Fibroblast of lung (primary cell): Measurements from ENCODE around the gene MBD1. TPM values are rescaled to one million over a fixed set of nuclear protein-coding genes. Genes with fewer than 3 reads are reported as not detected.
"Not testable (repeated sequence)": the region's sequence is repeated elsewhere in the genome, so short reads cannot be mapped to it uniquely, and the experiment has no call there.

Experiments used
- DNase-seq, 2 donors: peaks; one replicate each; pipeline versions ENCODE4 v3.0.0 to v3.0.0-alpha.2; 2010; ENCODE audit warnings: low read depth in 2 of 2
- H2AFZ ChIP-seq: 2 replicates; pipeline ENCODE4 v1.5.1; 2012; ENCODE audit warnings: low read length, control low read depth, inconsistent platforms
- H3K27ac ChIP-seq: 2 replicates; pipeline ENCODE4 v1.5.1; 2011; ENCODE audit warnings: low read length, control low read depth; ENCODE audit not compliant: insufficient read depth
- H3K27me3 ChIP-seq: 2 replicates; pipeline ENCODE4 v1.5.1; 2011; ENCODE audit warnings: mild to moderate bottlenecking, low read length; ENCODE audit not compliant: control insufficient read depth, insufficient read depth
- H3K36me3 ChIP-seq: 2 replicates; pipeline ENCODE4 v1.5.1; 2011; ENCODE audit warnings: low read length; ENCODE audit not compliant: control insufficient read depth, insufficient read depth
- H3K4me1 ChIP-seq: 2 replicates; pipeline ENCODE4 v1.5.1; 2011; ENCODE audit warnings: low read length; ENCODE audit not compliant: control insufficient read depth, insufficient read depth; ENCODE audit errors: extremely low read depth
- H3K4me2 ChIP-seq: 2 replicates; pipeline ENCODE4 v1.5.1; 2011; ENCODE audit warnings: low read length, control low read depth; ENCODE audit not compliant: insufficient read depth; ENCODE audit errors: extremely low read depth
- H3K4me3 ChIP-seq, 4 experiments: fragments of 200-600 bp in 1 of 4; sonication (generic) in 1 of 4; replicated peaks in 1 of 4; 2 replicates each; pipeline ENCODE4 v1.5.1; 2011 to 2016; ENCODE audit warnings: low read length in 4 of 4, low read depth in 3 of 4, mild to moderate bottlenecking in 3 of 4, control low read depth in 2 of 4, inconsistent platforms in 1 of 4, mixed read lengths in 1 of 4; ENCODE audit not compliant: insufficient read depth in 1 of 4; ENCODE audit errors: control extremely low read depth in 1 of 4
- H3K79me2 ChIP-seq: 2 replicates; pipeline ENCODE4 v1.5.1; 2012; ENCODE audit warnings: mild to moderate bottlenecking, low read length, inconsistent platforms; ENCODE audit not compliant: control insufficient read depth, insufficient read depth
- H3K9ac ChIP-seq: 2 replicates; pipeline ENCODE4 v1.5.1; 2011; ENCODE audit warnings: mild to moderate bottlenecking, low read length, control low read depth; ENCODE audit not compliant: insufficient read depth
- H3K9me3 ChIP-seq: 2 replicates; pipeline ENCODE4 v1.5.1; 2012; ENCODE audit warnings: low read depth, low read length; ENCODE audit not compliant: control insufficient read depth, insufficient read depth
- H4K20me1 ChIP-seq: 2 replicates; pipeline ENCODE4 v1.5.1; 2011; ENCODE audit warnings: low read length; ENCODE audit not compliant: control insufficient read depth, insufficient read depth; ENCODE audit errors: extremely low read depth
- CTCF ChIP-seq, 2 donors: IDR thresholded peaks in 1 of 2; conservative IDR thresholded peaks in 1 of 2; 1 replicate in 1 of 2; 2 replicates in 1 of 2; pipeline ENCODE4 v1.5.1; 2011 to 2012; ENCODE audit warnings: low read length in 2 of 2, control low read depth in 1 of 2, inconsistent platforms in 1 of 2, low read depth in 1 of 2, mild to moderate bottlenecking in 1 of 2
- EZH2 ChIP-seq: IDR thresholded peaks from 2 replicates; pipeline ENCODE4 v1.5.1; 2012; ENCODE audit warnings: low read length, control low read depth, mild to moderate bottlenecking; ENCODE audit errors: missing control alignments
- polyA plus RNA-seq, 2 donors: library from polyadenylated mRNA; depleted of rRNA in 1 of 2; stranded (reverse) in 1 of 2; unstranded in 1 of 2; fragments of >200 nt; gene quantifications; 2 replicates each; pipeline ENCODE4 v1.2.1, GENCODE V29; 2011 to 2012; ENCODE audit warnings: missing spikeins in 1 of 2
- total RNA-seq: library from RNA; depleted of rRNA; stranded (reverse); fragments of >200 nt; gene quantifications from 2 replicates; pipeline ENCODE4 v1.2.1, GENCODE V29; 2014

MBD1 gene
- total and polyA plus RNA-seq, 2 donors (not counting 1 experiment from before 2014, with no cell fraction given), result 31.1 to 53.3 TPM

- H3K79me2 ChIP-seq, result no peaks in the 10 kb centered on the region
- no peak for DNase-seq
Observed at GRCh38 chr18:50232419-50232818, 48.9 kb downstream of the MBD1 start.

GRCh38 chr18:50231621-50232020 is 49.7 kb downstream of the MBD1 start:
- Histone ChIP-seq H3K27me3 (no peaks in the 10 kb centered on the region), H3K4me3 (no peak overlapping the region), H3K36me3 (no peaks in the 10 kb centered on the region), H4K20me1 (no peaks in the 10 kb centered on the region), H3K9me3 (no peaks in the 10 kb centered on the region), H2AFZ (no peak overlapping the region), H3K4me2 (no peak overlapping the region), H3K79me2 (no peaks in the 10 kb centered on the region), H3K4me1 (no peaks in the 10 kb centered on the region), H3K27ac (no peak overlapping the region), H3K9ac (no peak overlapping the region)
- DNase-seq, result no peak
- TF ChIP-seq EZH2 (no peak), CTCF (conservative IDR thresholded peaks at IDR 0.05 in 1 of 2, IDR thresholded peaks at IDR 0.05 in 1 of 2; ENCODE audit: low read depth in 1 of 2, low read length in 2 of 2) (no peak)

More at GRCh38 chr18:50232419-50232818, 48.9 kb downstream of the MBD1 start:
- H3K27me3 ChIP-seq, result no peaks in the 10 kb centered on the region
- H3K4me2 ChIP-seq, result no peak overlapping the region
- no peaks in the 10 kb centered on the region for H3K36me3 ChIP-seq
- H3K4me3 ChIP-seq, result no peak overlapping the region
- no peaks in the 10 kb centered on the region for H3K9me3 ChIP-seq
- H4K20me1 ChIP-seq, result no peaks in the 10 kb centered on the region
- no peak overlapping the region for H2AFZ ChIP-seq
- no peak overlapping the region for H3K27ac ChIP-seq
- H3K4me1 ChIP-seq, result no peaks in the 10 kb centered on the region
- H3K9ac ChIP-seq, result no peak overlapping the region
- TF ChIP-seq CTCF (conservative IDR thresholded peaks at IDR 0.05 in 1 of 2, IDR thresholded peaks at IDR 0.05 in 1 of 2; ENCODE audit: low read depth in 1 of 2, low read length in 2 of 2), result no peak
- TF ChIP-seq EZH2, result no peak

DNA sequence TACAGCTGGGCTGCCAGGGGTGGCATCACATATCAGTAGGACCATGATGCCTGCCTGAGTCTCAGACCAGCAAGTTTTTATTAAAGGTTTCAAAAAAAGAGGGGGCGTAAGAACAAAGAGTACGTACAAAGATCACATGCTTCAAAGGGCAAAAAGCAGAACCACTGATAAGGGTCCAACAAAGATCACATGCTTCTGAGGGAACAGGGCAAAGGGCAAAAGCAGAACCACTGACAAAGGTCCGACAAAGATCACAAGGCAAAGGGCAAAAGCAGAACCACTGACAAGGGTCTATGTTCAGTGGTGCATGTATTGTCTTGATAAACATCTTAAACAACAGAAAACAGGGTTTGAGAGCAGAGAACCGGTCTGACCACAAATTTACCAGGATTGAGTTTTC is 61.1 kb downstream of the MBD1 start:
- not testable (repeated sequence) for DNase-seq, H3K79me2 ChIP-seq, H3K4me1 ChIP-seq

More for the DNA sequence above, 61.1 kb downstream of the MBD1 start:
- not testable (repeated sequence) for H3K9ac ChIP-seq, H3K27me3 ChIP-seq, H3K4me3 ChIP-seq, H3K9me3 ChIP-seq, H4K20me1 ChIP-seq, H3K27ac ChIP-seq, H2AFZ ChIP-seq, H3K4me2 ChIP-seq, H3K36me3 ChIP-seq

Other genes starting within 250 kb of the MBD1 start
- gene MYO5B, start 86.4 kb downstream of the MBD1 start, total RNA-seq, result under 0.01 TPM in 2 replicates
- gene MYO5B, start 86.4 kb downstream of the MBD1 start, polyA plus RNA-seq, result 0.06 and 0.24 TPM in 2 replicates
- 0.99 and 1.0 TPM in 2 replicates for gene CFAP53, start 15.0 kb downstream of the MBD1 start, total RNA-seq
- 0.11 and 0.16 TPM in 2 replicates for gene CFAP53, start 15.0 kb downstream of the MBD1 start, polyA plus RNA-seq
- gene CXXC1, start 6.2 kb upstream of the MBD1 start, total RNA-seq, result 32.9 and 33.6 TPM in 2 replicates
- 19.4 and 29.1 TPM in 2 replicates for gene CXXC1, start 6.2 kb upstream of the MBD1 start, polyA plus RNA-seq
- gene SKA1, start 93.5 kb upstream of the MBD1 start, total RNA-seq, result 1.0 and 4.6 TPM in 2 replicates
- gene SKA1, start 93.5 kb upstream of the MBD1 start, polyA plus RNA-seq, result 4.2 and 16.3 TPM in 2 replicates